ENCODE data around the gene RBM20.

Gene RBM20

GRCh38 chr10:110684800-110685446 is 40.8 kb downstream of the RBM20 start:
- Histone ChIP-seq H3K4me2 (ENCODE audit: low read length) (no peak overlapping the region), H3K27ac (no peak overlapping the region), H2AFZ (no peak overlapping the region), H3K79me2 (no peaks in the 10 kb centered on the region), H3K36me3 (ENCODE audit: control insufficient read depth, insufficient read depth, low read length) (no peaks in the 10 kb centered on the region), H3K9ac (no peak overlapping the region), H3K9me3 (ENCODE audit: control insufficient read depth, low read length) (no peaks in the 10 kb centered on the region), H3K4me3 (ENCODE audit: low read depth, low read length) (no peak overlapping the region), H3K4me1 (no peaks in the 10 kb centered on the region), H3K27me3 (ENCODE audit: control insufficient read depth, insufficient read depth, low read length) (no peaks in the 10 kb centered on the region)
- no peak for TF ChIP-seq CTCF (IDR thresholded peaks at IDR 0.05)

- H3K36me3 ChIP-seq (ENCODE audit: control insufficient read depth, insufficient read depth, low read length) = no peaks in the 10 kb centered on the region
- no peak overlapping the region for H3K27ac ChIP-seq
- H3K27me3 ChIP-seq (ENCODE audit: control insufficient read depth, insufficient read depth, low read length) = no peaks in the 10 kb centered on the region
- no peaks in the 10 kb centered on the region for H3K4me1 ChIP-seq
- no peak overlapping the region for H2AFZ ChIP-seq
- H3K9ac ChIP-seq = no peak overlapping the region
- H3K9me3 ChIP-seq (ENCODE audit: control insufficient read depth, low read length) = no peaks in the 10 kb centered on the region
- H3K79me2 ChIP-seq = no peaks in the 10 kb centered on the region
- no peak for TF ChIP-seq CTCF (IDR thresholded peaks at IDR 0.05)
- H3K4me3 ChIP-seq (ENCODE audit: low read depth, low read length) = no peak overlapping the region
- H3K4me2 ChIP-seq (ENCODE audit: low read length) = no peak overlapping the region
These were observed 41.9 kb downstream of the RBM20 start for GRCh38 chr10:110686047-110686446.

GRCh38 chr10:110686949-110687348 is 42.8 kb downstream of the RBM20 start:
- H3K27me3 ChIP-seq (ENCODE audit: control insufficient read depth, insufficient read depth, low read length) = no peaks in the 10 kb centered on the region
- no peaks in the 10 kb centered on the region for H3K79me2 ChIP-seq
- no peaks in the 10 kb centered on the region for H3K4me1 ChIP-seq
- no peak overlapping the region for H3K27ac ChIP-seq
- H3K4me3 ChIP-seq (ENCODE audit: low read depth, low read length) = no peak overlapping the region
- H2AFZ ChIP-seq = no peak overlapping the region
- H3K36me3 ChIP-seq (ENCODE audit: control insufficient read depth, insufficient read depth, low read length) = no peaks in the 10 kb centered on the region
- no peak overlapping the region for H3K4me2 ChIP-seq (ENCODE audit: low read length)
- TF ChIP-seq CTCF (IDR thresholded peaks at IDR 0.05) = no peak
- H3K9ac ChIP-seq = no peak overlapping the region
- no peaks in the 10 kb centered on the region for H3K9me3 ChIP-seq (ENCODE audit: control insufficient read depth, low read length)

- no peaks in the 10 kb centered on the region for H3K27me3 ChIP-seq (ENCODE audit: control insufficient read depth, insufficient read depth, low read length)
- H3K79me2 ChIP-seq = no peaks in the 10 kb centered on the region
- H3K4me3 ChIP-seq (ENCODE audit: low read depth, low read length) = no peak overlapping the region
- H3K27ac ChIP-seq = no peak overlapping the region
- TF ChIP-seq CTCF (IDR thresholded peaks at IDR 0.05) = no peak
- no peaks in the 10 kb centered on the region for H3K9me3 ChIP-seq (ENCODE audit: control insufficient read depth, low read length)
- H3K36me3 ChIP-seq (ENCODE audit: control insufficient read depth, insufficient read depth, low read length) = no peaks in the 10 kb centered on the region
- H3K4me1 ChIP-seq = no peaks in the 10 kb centered on the region
- H3K4me2 ChIP-seq (ENCODE audit: low read length) = no peak overlapping the region
- no peak overlapping the region for H2AFZ ChIP-seq
- no peak overlapping the region for H3K9ac ChIP-seq
These were observed 43.3 kb downstream of the RBM20 start for GRCh38 chr10:110687400-110687799.

- Histone ChIP-seq H3K27ac (no peak overlapping the region), H3K27me3 (ENCODE audit: control insufficient read depth, insufficient read depth, low read length) (no peaks in the 10 kb centered on the region), H3K9ac (no peak overlapping the region), H3K4me1 (no peaks in the 10 kb centered on the region), H3K4me2 (ENCODE audit: low read length) (no peak overlapping the region), H3K9me3 (ENCODE audit: control insufficient read depth, low read length) (no peaks in the 10 kb centered on the region), H3K4me3 (ENCODE audit: low read depth, low read length) (no peak overlapping the region), H3K36me3 (ENCODE audit: control insufficient read depth, insufficient read depth, low read length) (no peaks in the 10 kb centered on the region), H2AFZ (no peak overlapping the region), H3K79me2 (no peaks in the 10 kb centered on the region)
- no peak for TF ChIP-seq CTCF (IDR thresholded peaks at IDR 0.05)
These were observed 47.0 kb downstream of the RBM20 start for GRCh38 chr10:110691139-110691538.

Measured in parathyroid adenoma (tissue), 2 donors.